Endothelial cell of umbilical vein (primary cell): ENCODE measurements around the gene SLC16A6. TPM values are rescaled to one million over a fixed set of nuclear protein-coding genes. Genes with fewer than 3 reads are reported as not detected.
"Not testable (repeated sequence)": the region's sequence is repeated elsewhere in the genome, so short reads cannot be mapped to it uniquely, and the experiment has no call there.

Experiments used
- BruUV-seq: library from RNA; stranded (reverse); fragments of 400-500 nt; replicated peaks from 2 replicates; lab custom pipeline; 2021; lab: Mats Ljungman, UMichigan
- CTCF ChIA-PET: fragments of 300-600, 350-600 bp; sonication (Branson Sonifier 250); formaldehyde crosslinking; loops from one replicate; lab custom pipeline; 2021; ENCODE audit warnings: antibody characterized with exemption, inconsistent platforms; lab: Charles Lee
- POLR2A ChIA-PET: fragments of 300-600, 350-600 bp; sonication (Branson Sonifier 250); formaldehyde crosslinking; loops from one replicate; lab custom pipeline; 2021; ENCODE audit warnings: antibody characterized with exemption, inconsistent platforms; lab: Charles Lee
- DNase-seq: peaks from one replicate; pipeline ENCODE4 v3.0.0-alpha.2; 2011; ENCODE audit warnings: low read depth, low spot score
- FAIRE-seq: peaks from 2 replicates; lab custom pipeline; 2011; peaks lifted over from hg19 to GRCh38; lab: Jason Lieb, UNC
- H2AFZ ChIP-seq: 2 replicates; pipeline ENCODE4 v1.6.0; 2012; ENCODE audit warnings: low read depth, low read length, control low read depth, inconsistent platforms
- H3K27ac ChIP-seq: 2 replicates; pipeline ENCODE4 v1.5.1; 2011; ENCODE audit warnings: low read depth, mild to moderate bottlenecking, control low read depth, low read length, moderate library complexity; ENCODE audit not compliant: insufficient read depth
- H3K27me3 ChIP-seq, 2 experiments: 2 replicates each; pipeline versions ENCODE4 v1.6.0 to v1.6.1; 2011; ENCODE audit warnings: low read length in 2 of 2, mixed read lengths in 1 of 2; ENCODE audit not compliant: control insufficient read depth in 2 of 2, insufficient read depth in 2 of 2
- H3K36me3 ChIP-seq, 2 experiments: 2 replicates in 1 of 2; 3 replicates in 1 of 2; pipeline ENCODE4 v1.5.1; 2011; ENCODE audit warnings: low read length in 2 of 2, mild to moderate bottlenecking in 1 of 2, moderate library complexity in 1 of 2; ENCODE audit not compliant: control insufficient read depth in 2 of 2, insufficient read depth in 2 of 2; ENCODE audit errors: extremely low read depth in 1 of 2
- H3K4me1 ChIP-seq: 3 replicates; pipeline ENCODE4 v1.5.1; 2011; ENCODE audit warnings: mild to moderate bottlenecking, low read length; ENCODE audit not compliant: control insufficient read depth, insufficient read depth; ENCODE audit errors: extremely low read depth
- H3K4me2 ChIP-seq: 2 replicates; pipeline ENCODE4 v1.6.1; 2011; ENCODE audit warnings: low read length, control low read depth, mixed read lengths; ENCODE audit not compliant: insufficient read depth
- H3K4me3 ChIP-seq, 3 experiments: fragments of 200-600 bp in 1 of 3; sonication (generic), shearing (Covaris generic) in 1 of 3; replicated peaks in 1 of 3; 2 replicates each; pipeline ENCODE4 v1.5.1; 2011 to 2016; ENCODE audit warnings: control low read depth in 3 of 3, low read length in 3 of 3, mild to moderate bottlenecking in 2 of 3, inconsistent platforms in 1 of 3, low read depth in 1 of 3, moderate library complexity in 1 of 3; ENCODE audit not compliant: insufficient read depth in 1 of 3
- H3K79me2 ChIP-seq: 2 replicates; pipeline ENCODE4 v1.6.0; 2012; ENCODE audit warnings: low read length, inconsistent platforms; ENCODE audit not compliant: control insufficient read depth, insufficient read depth
- H3K9ac ChIP-seq: replicated peaks from 2 replicates; pipeline ENCODE3; 2011; ENCODE audit warnings: low read length, control low read depth; ENCODE audit not compliant: insufficient read depth; ENCODE audit errors: extremely low read depth
- H3K9me1 ChIP-seq: replicated peaks from 3 replicates; pipeline ENCODE4 v1.6.0; 2011; ENCODE audit warnings: mild to moderate bottlenecking, low read length; ENCODE audit not compliant: control insufficient read depth, insufficient read depth; ENCODE audit errors: extremely low read depth
- H3K9me3 ChIP-seq: replicated peaks from 2 replicates; pipeline ENCODE4 v1.5.1; 2012; ENCODE audit warnings: low read length, inconsistent platforms; ENCODE audit not compliant: control insufficient read depth, insufficient read depth
- H4K20me1 ChIP-seq: replicated peaks from 2 replicates; pipeline ENCODE3; 2011; ENCODE audit warnings: mild to moderate bottlenecking, low read length; ENCODE audit not compliant: control insufficient read depth, insufficient read depth; ENCODE audit errors: extremely low read depth
- CTCF ChIP-seq, 2 donors: IDR thresholded peaks; 1 replicate in 1 of 2; 2 replicates in 1 of 2; pipeline ENCODE4 v1.5.1; 2011; ENCODE audit warnings: low read length in 2 of 2, mild to moderate bottlenecking in 2 of 2, moderate library complexity in 2 of 2, control low read depth in 1 of 2, inconsistent platforms in 1 of 2, low read depth in 1 of 2; ENCODE audit not compliant: insufficient read depth in 1 of 2; ENCODE audit errors: extremely low read depth in 1 of 2
- EZH2 ChIP-seq: IDR thresholded peaks from 2 replicates; pipeline ENCODE4 v1.6.1; 2012; ENCODE audit warnings: borderline replicate concordance, low read depth, mild to moderate bottlenecking, moderate library complexity, low read length, inconsistent platforms; ENCODE audit not compliant: severe bottlenecking
- FOS ChIP-seq: IDR thresholded peaks from 2 replicates; pipeline ENCODE4 v1.6.1; 2011; ENCODE audit warnings: mild to moderate bottlenecking, low read length, moderate library complexity, borderline replicate concordance; ENCODE audit not compliant: insufficient read depth
- GATA2 ChIP-seq: IDR thresholded peaks from 2 replicates; pipeline ENCODE4 v1.7.0; 2011; ENCODE audit warnings: low read depth, mild to moderate bottlenecking, moderate library complexity, mixed read lengths, low read length; ENCODE audit not compliant: insufficient read length, insufficient read depth
- JUN ChIP-seq: IDR thresholded peaks from 2 replicates; pipeline ENCODE4 v1.6.1; 2011; ENCODE audit warnings: borderline replicate concordance, low read depth; ENCODE audit not compliant: insufficient read length, insufficient read depth
- MAX ChIP-seq: IDR thresholded peaks from 2 replicates; pipeline ENCODE4 v1.6.1; 2011; ENCODE audit not compliant: insufficient read depth, insufficient read length
- MYC ChIP-seq: IDR thresholded peaks from one replicate; pipeline ENCODE4 v1.6.1; 2011; ENCODE audit warnings: mild to moderate bottlenecking, low read depth, low read length
- POLR2A ChIP-seq: IDR thresholded peaks from 2 replicates; pipeline ENCODE4 v1.6.1; 2012; ENCODE audit warnings: low read depth, mild to moderate bottlenecking, control low read depth, low read length
- POLR2AphosphoS5 ChIP-seq: IDR thresholded peaks from 2 replicates; pipeline ENCODE4 v1.6.1; 2012; ENCODE audit warnings: low read depth, mild to moderate bottlenecking, control low read depth, low read length, moderate library complexity; ENCODE audit not compliant: insufficient read depth
- dilution Hi-C: fragments of 300-500 bp; cut with MboI; formaldehyde crosslinking; loops from one replicate; pipeline ENCODE4 v1.15.0; 2019; ENCODE audit warnings: low sequenced_read_pairs; ENCODE audit not compliant: extremely low pct_ligation_motif_present
- intact Hi-C: fragments of 100-400 bp; cut with micrococcal nuclease; formaldehyde crosslinking; loops from one replicate; pipeline ENCODE4 v1.10.0; 2022
- polyA plus RNA-seq, 4 experiments: library from polyadenylated mRNA; depleted of rRNA in 3 of 4; stranded (reverse) in 3 of 4; unstranded in 1 of 4; fragments of >200 nt; gene quantifications; 2 replicates each; pipeline versions ENCODE4 v1.2.1 to v1.2.3, GENCODE V29; 2011 to 2012; ENCODE audit warnings: missing spikeins in 1 of 4
- total RNA-seq: library from RNA; stranded (reverse); gene quantifications from 2 replicates; pipeline ENCODE4 v1.2.3, GENCODE V29; 2021

SLC16A6 gene
- total and polyA plus RNA-seq, 2 donors (not counting 3 experiments of a cell fraction or from before 2014, with no cell fraction given): 0.65 to 0.91 TPM

GRCh38 chr17:68225055-68225454 is 65.9 kb downstream of the SLC16A6 start:
- H4K20me1 ChIP-seq, H2AFZ ChIP-seq, H3K79me2 ChIP-seq, H3K36me3 ChIP-seq, DNase-seq, BruUV-seq, intact Hi-C loops, dilution Hi-C loops, H3K4me1 ChIP-seq, H3K9me3 ChIP-seq, FAIRE-seq, H3K9ac ChIP-seq, H3K27ac ChIP-seq, H3K4me2 ChIP-seq, H3K27me3 ChIP-seq, CTCF ChIA-PET, H3K4me3 ChIP-seq, H3K9me1 ChIP-seq, POLR2A ChIA-PET: not testable (repeated sequence)

- Histone ChIP-seq H3K9ac (no peak overlapping the region), H4K20me1 (no peaks in the 10 kb centered on the region), H3K4me3 (no peak overlapping the region), H3K9me1 (no peaks in the 10 kb centered on the region), H3K4me2 (no peak overlapping the region), H3K9me3 (no peaks in the 10 kb centered on the region), H3K27ac (no peak overlapping the region), H3K79me2 (no peaks in the 10 kb centered on the region), H2AFZ (no peak overlapping the region), H3K36me3 (peaks cover 0 to 2% of the 10 kb centered on the region in 2 experiments), H3K27me3 (no peaks in the 10 kb centered on the region), H3K4me1 (no peaks in the 10 kb centered on the region)
- ChIA-PET CTCF (interaction anchor here (1.2 kb wide), 1 partner anchor 22 kb away, joined by 3 read pairs; no protein-coding TSS in a partner anchor), POLR2A (no interaction called here)
- TF ChIP-seq POLR2AphosphoS5: no peak
- TF ChIP-seq MAX: no peak
- TF ChIP-seq MYC: no peak
- no peak for TF ChIP-seq FOS
- no peak for TF ChIP-seq GATA2
- TF ChIP-seq CTCF (IDR thresholded peaks at IDR 0.05; ENCODE audit: extremely low read depth in 1 of 2, insufficient read depth in 1 of 2, low read depth in 1 of 2, low read length in 2 of 2): no peak
- TF ChIP-seq JUN: no peak
- TF ChIP-seq EZH2: no peak
- TF ChIP-seq POLR2A: no peak
- dilution Hi-C loops: no loop called here
- DNase-seq (no peak), FAIRE-seq (no peak)
- intact Hi-C loops: no loop called here
- BruUV-seq: no TSS peak
These were observed 68.3 kb downstream of the SLC16A6 start for GRCh38 chr17:68222606-68223005.
